SIG-M5 (cell line): ENCODE data around the gene TRIM60.
"Not testable (repeated sequence)": the region's sequence is repeated elsewhere in the genome, so short reads cannot be mapped to it uniquely, and the experiment has no call there.

Experiments
- DNase-seq: peaks from one replicate; lab custom pipeline; 2025; lab: John Stamatoyannopoulos, UW

TRIM60 gene

GRCh38 chr4:165031436-165032211 lies at the start of gene TRIM60:
TSS of gene TRIM60 (plus strand) at chr4:165031999. CDS start at chr4:165040073, 8,074 bp downstream.
- DNase-seq = no peak

GRCh38 chr4:164989471-164989870 lies 42.3 kb upstream of the TRIM60 start:
- DNase-seq = no peak

- not testable (repeated sequence) for DNase-seq
These were observed 41.0 kb upstream of the TRIM60 start for GRCh38 chr4:164990786-164991185.

- DNase-seq = not testable (repeated sequence)
These were observed 35.7 kb upstream of the TRIM60 start for GRCh38 chr4:164996123-164996522.

GRCh38 chr4:164997324-164997723 lies 34.5 kb upstream of the TRIM60 start:
- DNase-seq = no peak

- DNase-seq = no peak
These were observed 33.9 kb upstream of the TRIM60 start for GRCh38 chr4:164997941-164998340.

- not testable (repeated sequence) for DNase-seq
These were observed 33.2 kb upstream of the TRIM60 start for GRCh38 chr4:164998526-164999080.

GRCh38 chr4:165001957-165002356 lies 29.8 kb upstream of the TRIM60 start:
- DNase-seq = not testable (repeated sequence)

GRCh38 chr4:165005352-165005925 lies 26.4 kb upstream of the TRIM60 start:
- DNase-seq = no peak

- no peak for DNase-seq
These were observed 25.3 kb upstream of the TRIM60 start for GRCh38 chr4:165006456-165006855.

GRCh38 chr4:165006886-165007285 lies 24.9 kb upstream of the TRIM60 start:
- no peak for DNase-seq

GRCh38 chr4:165009493-165010227 lies 22.1 kb upstream of the TRIM60 start:
- no peak for DNase-seq

- DNase-seq = no peak
These were observed 21.3 kb upstream of the TRIM60 start for GRCh38 chr4:165010487-165010886.

- no peak for DNase-seq
These were observed 20.8 kb upstream of the TRIM60 start for GRCh38 chr4:165010991-165011390.

GRCh38 chr4:165011403-165011802 lies 20.4 kb upstream of the TRIM60 start:
- no peak for DNase-seq

- no peak for DNase-seq
These were observed 18.1 kb upstream of the TRIM60 start for GRCh38 chr4:165013691-165014090.

- DNase-seq = no peak
These were observed 14.8 kb upstream of the TRIM60 start for GRCh38 chr4:165016971-165017370.

- not testable (repeated sequence) for DNase-seq
These were observed 11.8 kb upstream of the TRIM60 start for GRCh38 chr4:165019995-165020394.

- DNase-seq = not testable (repeated sequence)
These were observed 6.0 kb upstream of the TRIM60 start for GRCh38 chr4:165025782-165026181.

GRCh38 chr4:165027762-165028402 lies 3.9 kb upstream of the TRIM60 start:
- no peak for DNase-seq

GRCh38 chr4:165048170-165048569 lies 16.4 kb downstream of the TRIM60 start:
- DNase-seq = no peak

- no peak for DNase-seq
These were observed 20.8 kb downstream of the TRIM60 start for GRCh38 chr4:165052627-165053026.
